Measurements from ENCODE around the gene SAMD3.

DNA sequence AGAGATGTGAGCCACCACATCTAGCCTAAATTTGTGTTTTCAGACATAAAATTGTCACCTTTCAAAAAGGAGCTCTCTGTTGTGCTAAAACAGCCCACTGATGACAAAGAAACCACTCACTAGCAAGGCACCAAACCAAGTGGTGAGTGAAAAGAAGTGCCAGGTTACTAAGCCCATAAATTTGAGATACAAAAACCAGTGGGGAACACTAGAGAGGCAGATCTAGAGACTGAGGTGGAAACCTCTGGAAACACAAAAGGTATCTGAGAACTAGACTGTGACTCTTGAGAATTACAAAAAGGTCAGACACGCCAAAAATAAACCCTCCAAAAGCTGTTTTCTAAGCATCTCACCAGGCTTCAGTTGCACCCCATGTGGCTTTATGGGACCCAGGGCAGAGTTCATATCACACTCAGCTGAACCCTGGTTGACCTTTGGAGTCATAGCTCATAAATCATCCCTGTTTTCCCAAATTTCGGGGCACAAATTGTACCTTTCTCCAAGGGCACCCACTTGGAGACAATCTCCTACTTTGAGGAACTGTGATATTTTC is 24.2 kb downstream of the SAMD3 start:
- TF ChIP-seq POLR2AphosphoS5 (IDR thresholded peaks at IDR 0.05; ENCODE audit: borderline replicate concordance, low read depth, low read length) (no peak), EZH2 (IDR thresholded peaks at IDR 0.05) (no peak)

Measured in SK-N-MC (cell line).